Stimulated activated CD8-positive, alpha-beta memory T cell treated with anti-CD3 and anti-CD28 coated beads, Interleukin-4, amount 100 ng/mL, for 1 hour (primary cell): ENCODE results near the gene RTP5.
"Not testable (repeated sequence)": the region's sequence is repeated elsewhere in the genome, so short reads cannot be mapped to it uniquely, and the experiment has no call there.

Experiments used
- DNase-seq, 2 donors: peaks; one replicate each; pipeline ENCODE4 v3.0.0-alpha.2; 2020; ENCODE audit warnings: low read depth in 2 of 2, low spot score in 1 of 2

The RTP5 gene

DNA sequence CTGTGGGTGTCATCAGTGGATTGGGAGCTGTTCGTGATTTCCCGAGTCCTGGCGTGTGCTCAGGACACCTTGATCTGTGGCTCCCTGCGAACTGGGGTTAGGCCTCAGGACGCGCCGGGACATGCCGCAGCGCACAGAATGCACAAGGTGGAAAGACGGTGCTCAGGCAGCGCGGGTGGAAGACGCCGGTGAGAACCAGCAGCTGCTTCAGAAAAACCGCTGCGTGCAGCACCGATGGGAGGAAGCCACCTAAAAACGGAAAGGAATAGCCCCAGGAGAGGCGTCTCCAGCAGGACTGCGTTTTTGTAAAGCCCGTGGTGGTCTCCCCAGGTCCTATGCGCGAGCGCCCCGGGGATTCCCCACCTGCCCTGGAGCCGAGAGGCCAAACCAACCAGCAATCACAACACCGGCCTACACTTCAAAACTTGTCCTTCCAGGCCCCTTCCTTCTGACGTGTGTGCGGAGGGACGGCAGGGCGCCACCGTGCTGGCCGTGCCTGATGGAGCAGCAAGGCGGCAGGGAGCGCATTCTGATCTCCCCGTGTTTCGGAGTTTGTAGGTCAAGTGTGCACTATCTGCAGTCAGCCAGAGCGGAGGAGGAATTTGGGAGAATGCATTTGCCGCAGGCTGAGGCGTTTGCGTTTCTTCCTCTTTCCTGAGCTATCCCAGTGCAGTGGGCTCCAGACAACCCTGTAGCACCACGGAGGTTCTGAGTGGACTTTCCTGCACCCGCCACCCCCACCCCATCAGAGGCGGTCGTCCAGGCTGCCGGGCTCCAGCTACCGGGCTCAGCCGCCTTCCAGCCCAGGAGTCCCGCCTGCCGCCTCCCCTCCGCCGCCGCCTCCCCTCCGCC lies 32.2 kb downstream of the RTP5 start:
- no peak for DNase-seq

DNA sequence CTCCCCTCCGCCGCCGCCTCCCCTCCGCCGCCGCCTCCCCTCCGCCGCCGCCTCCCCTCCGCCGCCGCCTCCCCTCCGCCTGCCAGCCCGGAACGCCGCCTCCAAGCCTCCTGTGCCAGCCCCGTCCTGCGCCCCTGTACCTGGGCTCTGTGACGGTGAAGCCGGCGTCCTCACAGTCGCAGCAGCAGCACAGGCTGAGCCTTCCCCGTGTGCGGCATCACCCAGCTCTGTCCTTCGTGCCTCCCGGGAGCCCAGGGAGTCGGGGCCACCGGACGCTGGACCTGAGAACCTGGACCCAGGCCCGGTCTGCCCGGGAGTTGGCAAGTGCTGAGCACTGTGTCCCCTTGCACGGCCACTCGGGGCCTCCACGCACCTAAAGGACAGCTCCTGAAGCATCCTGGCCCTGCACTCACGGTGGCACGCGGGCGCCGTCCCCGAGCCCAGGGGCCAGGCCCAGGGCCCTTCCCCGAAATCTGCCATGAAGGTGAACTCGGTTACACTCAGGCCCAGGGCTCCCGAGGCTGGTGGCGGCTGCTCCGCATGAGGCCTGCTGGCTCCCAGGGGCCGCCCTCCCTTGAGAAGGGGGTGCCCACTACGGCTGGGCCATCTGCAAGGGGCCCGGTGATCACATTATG lies 32.9 kb downstream of the RTP5 start:
- DNase-seq, result no peak

DNA sequence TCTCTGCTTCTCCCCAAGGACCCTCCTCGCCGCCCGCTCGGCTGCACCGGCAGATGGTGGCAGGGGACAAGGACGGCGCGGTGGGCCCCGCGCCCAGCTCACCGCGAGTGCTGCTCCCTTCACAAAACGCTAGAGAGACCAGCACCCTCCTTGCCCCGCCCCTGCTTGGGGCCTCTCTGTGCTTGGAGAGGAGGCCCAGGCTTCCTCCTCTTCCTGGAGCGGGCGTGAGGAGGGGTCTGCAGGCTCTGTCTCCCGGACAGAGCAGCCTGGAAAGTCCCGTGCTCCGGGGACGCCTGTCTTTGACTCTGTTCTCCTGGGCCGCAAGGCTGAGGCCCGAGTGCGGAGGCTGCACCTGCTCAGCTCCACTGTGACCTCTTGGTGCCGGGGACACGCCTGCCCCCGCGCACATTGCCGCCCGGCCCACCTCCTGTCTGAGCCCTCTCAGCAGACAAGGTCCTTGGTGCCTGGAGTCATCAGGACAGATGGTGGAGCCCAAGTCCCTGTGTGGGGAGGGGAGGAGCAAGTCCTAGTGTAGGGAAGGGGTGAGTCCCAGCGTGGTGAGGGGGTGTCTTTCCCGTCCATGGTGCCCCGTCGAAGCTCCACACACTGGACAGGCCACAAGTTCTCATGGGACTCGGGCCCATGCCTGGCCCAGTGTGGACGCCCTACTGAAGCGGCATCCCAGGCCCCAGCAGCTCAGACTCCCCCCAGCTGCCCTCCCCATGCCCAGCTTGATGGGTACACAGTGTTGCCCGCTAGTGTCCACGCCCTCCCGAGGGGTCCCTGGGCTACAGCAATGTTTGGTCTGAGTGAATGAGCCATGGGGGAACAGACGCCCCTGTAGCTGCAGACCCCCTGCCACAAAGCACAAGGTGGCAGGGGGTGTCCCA lies 33.8 kb downstream of the RTP5 start:
- DNase-seq, result no peak

DNA sequence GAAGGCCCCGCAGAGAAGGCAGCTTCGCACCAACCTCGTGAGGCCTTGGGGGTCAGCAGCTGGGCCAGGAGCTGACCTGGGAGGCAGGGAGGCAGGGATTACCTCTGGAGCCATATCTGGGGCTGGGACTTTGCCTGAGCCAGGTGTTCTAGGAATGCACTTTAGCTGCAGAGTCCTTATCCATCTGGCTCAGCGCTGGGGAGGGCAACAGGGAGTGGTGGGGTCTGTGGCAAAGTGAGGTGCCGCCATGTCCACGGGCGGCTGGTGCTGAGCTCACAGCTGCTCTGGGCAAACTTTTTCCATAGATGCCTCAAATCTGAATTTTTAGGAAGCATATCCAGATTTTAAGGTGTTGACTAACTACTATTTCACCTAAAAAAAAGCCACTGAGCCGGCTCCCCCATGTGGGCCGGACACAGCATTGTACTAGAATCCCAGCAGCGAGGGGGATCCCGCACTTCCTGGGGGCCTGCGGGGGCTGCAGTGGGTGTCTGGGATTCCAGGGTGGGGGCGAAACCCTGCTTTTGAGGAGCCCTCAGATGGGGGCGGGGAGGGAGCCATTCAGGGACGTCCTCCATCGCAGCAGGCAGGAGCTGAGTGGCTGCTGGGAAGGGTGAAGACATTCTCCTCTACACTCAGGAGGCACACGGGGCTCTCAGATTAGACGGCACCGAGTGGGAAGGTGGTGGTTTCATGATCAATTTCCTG lies 34.6 kb downstream of the RTP5 start:
- no peak for DNase-seq

DNA sequence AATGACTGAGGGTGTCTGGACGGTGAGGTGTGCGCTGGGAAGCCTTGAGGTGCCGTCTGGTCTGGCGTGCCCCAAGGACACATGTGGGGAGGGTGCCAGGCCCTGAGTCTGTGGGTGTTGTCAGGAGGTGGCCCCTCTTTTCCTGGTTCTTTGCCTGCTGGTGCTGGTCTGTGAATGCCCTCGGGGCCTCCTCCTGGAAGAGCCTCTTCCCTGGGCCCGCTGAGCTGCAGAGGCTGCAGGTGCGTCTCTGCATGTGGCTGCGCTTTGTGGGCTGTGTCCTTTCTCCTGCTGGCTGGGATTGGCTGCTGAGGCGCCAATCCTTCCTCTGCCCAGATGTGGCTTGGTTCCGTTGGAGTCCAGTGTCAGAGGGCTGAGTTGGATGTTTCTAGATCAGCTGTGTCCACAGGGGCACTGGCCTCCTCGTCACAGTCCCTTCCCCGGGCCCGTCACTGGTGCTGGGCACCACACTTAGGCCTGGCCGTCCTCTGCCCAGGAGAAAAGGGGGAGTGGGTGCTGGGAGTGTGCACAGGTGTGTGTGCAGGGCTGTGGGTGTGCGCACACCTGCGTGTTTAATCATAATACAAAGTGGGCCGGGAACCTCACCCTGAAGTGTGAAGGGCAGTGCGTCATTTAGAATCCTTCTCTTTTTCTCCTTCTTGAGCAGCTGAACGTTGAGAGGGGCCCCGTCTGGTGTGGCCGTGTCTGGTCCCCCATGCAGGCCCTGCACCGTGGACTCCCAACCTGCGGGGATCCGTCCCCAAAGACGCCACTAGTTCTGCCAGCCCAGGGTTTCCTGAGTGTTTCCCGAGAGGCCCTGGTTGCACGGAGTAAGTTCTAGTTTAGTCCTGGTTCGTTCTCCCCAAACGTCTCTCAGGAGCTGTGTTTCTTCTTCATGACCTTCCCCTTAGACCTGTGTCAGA lies 35.5 kb downstream of the RTP5 start:
- DNase-seq, result no peak

DNA sequence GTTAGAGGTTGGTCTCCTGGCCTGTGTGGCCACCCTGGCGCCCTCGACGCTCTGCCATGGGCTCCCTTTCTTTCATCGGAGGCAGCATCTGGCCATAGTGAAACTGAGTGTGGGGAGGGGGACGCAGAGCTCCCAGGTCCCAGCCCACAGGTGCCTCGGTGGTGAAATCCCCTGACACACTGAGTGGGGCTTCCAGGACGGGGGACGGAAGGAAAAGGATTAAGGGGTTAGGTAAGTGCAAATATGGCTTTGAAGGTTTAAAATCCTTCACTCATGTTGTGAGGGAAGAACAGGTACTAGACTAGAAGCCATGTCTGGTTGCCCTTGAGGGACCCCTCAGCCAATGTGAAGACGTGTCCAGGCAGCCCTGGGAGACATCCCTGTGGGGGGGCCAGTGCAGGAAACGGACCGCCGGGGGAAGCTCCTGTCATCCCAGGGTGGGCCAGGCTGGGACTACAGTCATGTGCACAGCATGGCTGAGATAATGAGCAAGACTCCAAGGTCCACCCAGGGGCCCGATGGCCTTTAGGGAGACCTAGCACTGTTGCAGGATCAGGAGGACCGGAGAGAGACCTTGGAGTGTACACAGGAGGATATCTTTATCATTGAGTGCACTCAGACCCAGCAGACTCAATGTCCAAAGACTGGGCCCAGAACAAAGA lies 36.3 kb downstream of the RTP5 start:
- DNase-seq, result no peak

DNA sequence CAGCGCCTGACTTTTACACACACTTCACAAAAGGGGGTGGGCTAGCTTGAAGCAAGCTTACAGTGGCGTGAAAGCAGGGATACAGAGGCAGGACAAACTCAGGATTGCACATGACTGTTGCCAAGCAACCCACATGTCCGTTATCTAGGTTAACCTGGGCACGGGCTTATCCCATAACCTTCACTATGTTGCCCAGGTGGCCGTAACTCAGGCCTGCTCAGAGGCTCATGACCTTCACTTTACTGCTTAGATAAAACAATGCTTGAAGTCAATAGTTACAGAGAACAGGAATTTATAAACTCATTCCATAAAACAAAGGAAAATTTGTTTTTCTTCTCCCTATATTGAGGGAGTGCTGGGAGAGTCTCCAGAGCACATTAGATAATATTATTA lies 36.8 kb downstream of the RTP5 start:
- not testable (repeated sequence) for DNase-seq

DNA sequence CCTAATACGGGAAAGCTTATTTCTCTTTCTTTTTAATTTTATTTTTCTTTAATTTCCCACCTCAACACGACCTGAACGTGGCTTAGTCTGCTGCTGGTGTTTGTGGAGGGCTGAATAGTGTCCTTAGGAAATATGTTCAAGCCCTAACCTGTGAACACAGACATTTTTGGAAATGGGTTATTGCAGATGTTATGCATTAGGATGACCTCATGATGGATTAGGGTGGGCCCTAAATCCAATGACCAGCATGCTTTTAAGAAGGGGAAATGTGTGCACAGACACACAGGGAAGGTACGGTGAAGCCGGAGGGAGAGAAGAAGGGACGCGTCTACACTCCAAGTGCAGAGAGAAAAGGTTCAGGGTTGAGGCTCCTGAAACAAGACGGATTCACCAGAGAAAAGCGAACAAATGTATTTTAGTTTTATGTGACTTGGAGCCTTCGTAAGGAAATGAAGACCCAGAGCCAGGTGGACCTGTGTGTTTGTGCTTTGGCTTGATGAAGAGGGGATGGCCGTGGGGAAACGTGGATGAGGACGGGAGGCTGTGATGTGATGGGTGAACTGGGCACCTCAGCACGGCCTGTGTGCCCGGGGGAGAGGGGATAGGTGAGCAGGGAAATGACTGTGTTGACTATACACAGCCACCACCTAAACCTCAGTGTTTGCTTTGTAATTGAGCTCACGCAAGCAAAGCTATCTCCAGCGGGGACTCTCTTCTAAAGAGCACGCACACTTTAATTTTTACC lies 37.5 kb downstream of the RTP5 start:
- DNase-seq, result no peak

DNA sequence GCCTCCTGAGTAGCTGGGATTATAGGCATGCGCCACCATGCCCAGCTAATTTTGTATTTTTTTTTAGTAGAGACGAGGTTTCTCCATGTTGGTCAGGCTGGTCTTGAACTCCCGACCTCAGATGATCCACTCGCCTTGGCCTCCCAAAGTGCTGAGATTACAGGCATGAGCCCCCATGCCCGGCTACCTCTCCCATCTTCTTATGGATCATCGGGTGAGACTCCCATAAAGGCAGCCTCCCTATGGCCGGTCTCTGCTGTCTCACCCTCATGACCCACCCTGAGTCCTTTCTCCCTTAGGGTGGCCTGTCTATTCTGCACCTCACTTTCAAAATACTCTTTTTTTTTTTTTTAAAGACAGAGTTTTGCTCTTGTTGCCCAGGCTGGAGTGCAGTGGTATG lies 38.3 kb downstream of the RTP5 start:
- not testable (repeated sequence) for DNase-seq

DNA sequence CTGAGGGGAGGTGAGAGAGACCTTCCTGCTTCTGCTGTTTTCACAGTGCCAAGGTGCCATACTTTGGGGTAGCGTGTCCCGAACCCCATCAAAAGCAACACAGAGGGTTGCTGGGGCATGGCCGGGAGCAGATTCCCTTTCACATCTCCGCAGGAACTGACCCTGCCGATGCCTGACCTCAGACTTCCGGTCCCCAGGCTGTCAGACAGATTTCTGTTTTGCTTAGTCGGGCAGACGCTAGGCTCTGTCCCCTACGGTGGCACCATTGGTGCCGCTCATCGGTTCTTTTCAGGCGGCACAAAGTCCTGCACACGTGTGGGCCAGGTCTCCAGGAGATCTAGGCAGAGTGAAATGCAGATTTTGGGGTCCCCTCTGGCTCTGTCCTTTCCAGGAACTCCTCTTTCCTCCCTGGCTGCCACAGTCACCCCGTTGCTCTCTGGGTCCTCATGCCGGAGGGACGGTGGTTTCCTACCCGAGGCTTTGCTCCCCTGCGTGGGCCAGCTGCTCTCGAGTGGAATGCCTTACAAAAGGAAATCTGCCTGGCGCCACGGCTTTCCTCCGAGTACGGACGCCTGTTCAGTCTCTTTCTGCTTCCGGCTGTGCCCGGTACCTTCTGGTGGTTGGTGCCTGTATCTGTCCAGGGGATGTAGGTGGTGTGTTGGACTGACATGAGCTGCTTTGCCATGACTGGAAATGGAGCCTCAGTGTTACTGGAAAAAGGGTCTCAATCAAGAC lies 39.3 kb downstream of the RTP5 start:
- DNase-seq, result no peak

DNA sequence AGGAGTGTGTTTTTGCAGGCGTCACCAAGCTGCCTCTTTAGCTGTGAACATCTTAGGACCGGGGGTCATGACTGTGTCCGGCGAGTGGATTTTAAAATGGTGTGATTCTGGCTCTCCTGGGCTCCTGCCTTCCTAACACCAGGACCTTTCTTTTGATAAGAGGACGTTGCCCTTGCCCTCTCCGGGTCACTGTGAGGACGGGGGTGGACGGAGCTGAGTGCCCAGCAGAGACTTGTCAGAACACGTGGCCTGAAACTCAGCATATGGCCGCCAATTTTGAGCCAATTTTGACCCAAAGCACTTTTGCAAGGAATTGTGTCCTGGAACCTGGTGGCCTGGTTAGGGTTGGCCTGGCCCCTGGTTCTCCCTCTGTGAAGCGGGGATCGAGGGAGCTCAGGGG lies 40.2 kb downstream of the RTP5 start:
- DNase-seq, result no peak

DNA sequence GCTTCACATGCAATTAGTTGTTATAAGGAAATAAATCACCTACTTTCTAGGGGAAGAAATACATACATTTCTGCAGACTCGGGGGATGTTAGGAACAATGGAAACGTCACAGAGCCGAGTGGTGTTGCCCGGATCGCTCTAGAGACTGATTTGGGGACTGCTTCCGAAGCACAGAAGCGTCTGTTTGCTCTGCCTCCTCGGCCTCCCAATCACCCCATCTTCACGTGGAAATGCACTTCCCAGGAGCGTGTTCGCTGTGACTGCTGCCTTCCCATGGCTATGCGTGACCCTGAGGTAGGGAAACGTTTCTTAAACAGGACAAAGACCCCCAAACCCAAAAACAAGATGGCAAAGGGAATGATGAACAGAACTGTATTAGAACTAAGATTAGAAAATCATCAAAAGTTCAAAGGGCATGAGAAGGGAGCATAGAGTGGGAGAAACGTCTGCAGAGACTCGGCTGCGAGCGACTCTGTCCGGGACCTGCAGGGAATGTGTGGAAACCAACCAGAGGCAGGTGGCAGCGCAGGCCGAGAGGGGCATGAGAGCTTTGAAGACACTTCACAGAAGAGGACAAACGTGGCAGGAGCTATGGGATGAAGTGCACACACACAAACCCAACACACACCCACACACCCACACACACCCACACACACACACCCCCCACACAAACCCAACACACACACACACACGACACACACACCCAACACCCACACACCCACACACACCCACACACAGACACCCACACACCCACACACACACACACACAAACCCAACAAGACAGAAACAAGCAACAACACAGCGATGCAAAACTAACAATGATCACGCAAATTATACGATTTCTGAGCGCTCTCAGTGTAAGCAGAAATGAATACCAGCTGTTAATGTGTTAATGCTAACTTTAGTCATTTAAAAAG lies 41.3 kb downstream of the RTP5 start:
- no peak for DNase-seq

DNA sequence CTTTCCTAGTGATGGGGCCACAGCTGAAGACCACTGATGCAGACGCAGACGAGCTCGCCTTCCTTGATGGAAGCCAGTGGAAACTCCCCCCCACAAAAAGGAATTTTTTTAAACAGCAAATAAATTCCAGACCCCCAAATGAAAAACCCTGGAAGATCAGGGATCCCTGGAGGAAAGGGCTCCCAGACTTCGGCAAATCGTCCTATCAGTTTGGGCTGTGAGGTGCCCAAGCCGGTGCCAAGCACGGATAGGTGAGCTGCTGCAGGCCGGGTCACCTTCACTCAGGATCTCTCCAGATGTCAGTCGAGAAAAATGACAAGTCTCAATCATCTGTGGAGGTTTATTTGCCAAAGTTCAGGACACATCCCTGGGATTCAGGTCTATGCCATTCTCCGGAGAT lies 42.0 kb downstream of the RTP5 start:
- DNase-seq, result no peak

DNA sequence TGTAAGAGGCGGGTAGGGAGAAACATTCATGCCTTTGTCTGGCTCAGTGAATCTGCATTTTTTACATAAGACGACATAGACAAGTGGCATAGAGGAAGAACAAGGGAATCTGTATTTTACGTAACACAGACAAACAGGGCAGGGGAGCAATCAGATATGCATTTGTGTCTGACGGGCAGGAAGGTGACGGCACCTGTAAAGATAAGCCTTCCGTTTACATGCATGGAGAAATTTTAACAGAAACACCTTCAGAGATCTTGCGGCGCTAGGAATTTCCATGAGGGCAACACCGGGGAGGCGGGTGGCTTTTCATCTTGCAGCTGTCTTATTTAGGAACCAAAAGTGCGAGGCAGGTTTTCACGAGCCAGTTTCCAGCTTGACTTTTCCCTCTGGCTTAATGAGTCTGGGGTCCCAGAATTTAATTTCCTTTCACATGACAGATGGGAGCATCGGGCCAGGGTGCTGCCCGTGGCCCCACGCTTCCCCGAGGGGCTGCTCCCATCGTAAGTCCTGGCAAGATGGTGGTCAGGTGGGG lies 42.6 kb downstream of the RTP5 start:
- DNase-seq, result no peak

DNA sequence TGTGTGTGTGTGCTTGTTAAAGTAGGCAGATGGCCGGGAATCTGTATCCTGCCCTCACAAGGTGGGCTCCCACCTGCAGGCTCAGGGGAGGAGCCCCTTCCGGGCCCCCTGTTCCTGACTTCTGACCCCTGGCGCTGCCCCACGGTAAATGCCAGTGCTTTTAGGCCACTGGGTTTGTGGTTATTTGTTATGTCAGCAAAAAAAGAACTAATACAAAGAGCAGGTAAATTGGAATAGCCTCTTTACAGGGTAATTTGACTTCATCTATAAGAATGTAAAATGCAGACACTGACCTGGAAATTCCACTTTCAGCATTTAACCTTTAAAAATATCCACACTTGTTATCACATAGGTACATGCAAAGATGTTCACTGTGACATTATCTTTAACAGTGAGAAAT lies 44.2 kb downstream of the RTP5 start:
- no peak for DNase-seq

DNA sequence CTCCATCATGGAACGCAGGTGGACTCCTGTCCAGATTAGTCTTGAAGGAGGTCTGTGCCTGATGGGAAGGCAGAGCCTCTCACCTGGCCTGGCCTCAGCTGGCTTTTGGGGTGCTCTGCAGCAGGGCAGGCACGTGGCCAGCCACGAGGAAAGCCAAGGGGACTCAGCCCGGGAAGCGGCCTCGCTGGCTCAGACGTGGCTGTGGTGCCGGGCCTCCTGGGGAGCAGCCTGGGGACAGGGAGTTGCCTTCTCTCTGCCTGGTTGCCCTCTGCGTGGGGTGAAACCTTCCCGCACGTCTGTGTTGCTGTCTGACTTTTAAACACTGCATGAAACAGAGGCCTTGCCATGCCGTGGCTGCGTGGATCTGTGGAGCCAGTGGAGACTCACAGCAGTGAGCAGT lies 45.0 kb downstream of the RTP5 start:
- no peak for DNase-seq

DNA sequence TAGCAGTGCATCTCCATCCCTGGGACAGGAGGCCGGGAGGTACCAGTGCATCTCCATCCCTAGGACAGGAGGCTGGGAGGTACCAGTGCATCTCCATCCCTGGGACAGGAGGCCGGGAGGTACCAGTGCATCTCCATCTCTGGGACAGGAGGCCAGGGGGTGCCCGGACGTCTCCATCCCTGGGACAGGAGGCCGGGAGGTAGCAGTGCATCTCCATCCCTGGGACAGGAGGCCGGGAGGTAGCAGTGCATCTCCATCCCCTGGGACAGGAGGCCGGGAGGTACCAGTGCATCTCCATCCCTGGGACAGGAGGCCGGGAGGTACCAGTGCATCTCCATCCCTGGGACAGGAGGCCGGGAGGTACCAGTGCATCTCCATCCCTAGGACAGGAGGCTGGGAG lies 52.1 kb downstream of the RTP5 start:
- not testable (repeated sequence) for DNase-seq
